ENCODE data around the gene ENPP3.

GRCh38 chr6:131754715-131755567, 117.8 kb downstream of the ENPP3 start:
- TF ChIP-seq POLR2A (IDR thresholded peaks at IDR 0.05) = no peak
- TF ChIP-seq, protein P1, sequence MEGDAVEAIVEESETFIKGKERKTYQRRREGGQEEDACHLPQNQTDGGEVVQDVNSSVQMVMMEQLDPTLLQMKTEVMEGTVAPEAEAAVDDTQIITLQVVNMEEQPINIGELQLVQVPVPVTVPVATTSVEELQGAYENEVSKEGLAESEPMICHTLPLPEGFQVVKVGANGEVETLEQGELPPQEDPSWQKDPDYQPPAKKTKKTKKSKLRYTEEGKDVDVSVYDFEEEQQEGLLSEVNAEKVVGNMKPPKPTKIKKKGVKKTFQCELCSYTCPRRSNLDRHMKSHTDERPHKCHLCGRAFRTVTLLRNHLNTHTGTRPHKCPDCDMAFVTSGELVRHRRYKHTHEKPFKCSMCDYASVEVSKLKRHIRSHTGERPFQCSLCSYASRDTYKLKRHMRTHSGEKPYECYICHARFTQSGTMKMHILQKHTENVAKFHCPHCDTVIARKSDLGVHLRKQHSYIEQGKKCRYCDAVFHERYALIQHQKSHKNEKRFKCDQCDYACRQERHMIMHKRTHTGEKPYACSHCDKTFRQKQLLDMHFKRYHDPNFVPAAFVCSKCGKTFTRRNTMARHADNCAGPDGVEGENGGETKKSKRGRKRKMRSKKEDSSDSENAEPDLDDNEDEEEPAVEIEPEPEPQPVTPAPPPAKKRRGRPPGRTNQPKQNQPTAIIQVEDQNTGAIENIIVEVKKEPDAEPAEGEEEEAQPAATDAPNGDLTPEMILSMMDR (IDR thresholded peaks at IDR 0.05) = no peak
